Measurements from ENCODE around the gene NKAIN2. TPM values are rescaled to one million over a fixed set of nuclear protein-coding genes. Genes with fewer than 3 reads are reported as not detected.
A peak's percentile ranks its signal among the peaks of the same experiment; 100 is the strongest.

The NKAIN2 gene
- total RNA-seq, 3 donors from 2014 or later: 0.48 to 1.8 TPM; not detected in 1

GRCh38 chr6:123804787-123805540 is 1.3 kb downstream of the NKAIN2 start:
- no peak for DNase-seq (ENCODE audit: low spot score in 2 of 2)
- Histone ChIP-seq H3K36me3 (no peaks in the 10 kb centered on the region), H3K4me3 (peak overlapping the region in 1 of 3 donors; percentile 61), H3K27ac (no peak overlapping the region), H3K27me3 (peaks cover 0 to 23% of the 10 kb centered on the region in 2 donors), H3K4me1 (no peaks in the 10 kb centered on the region), H3K9me3 (no peaks in the 10 kb centered on the region)
- intact Hi-C loops (cut with DNase I; ENCODE audit: low total_unique reads): loop anchor here (5.0 kb wide), 1 partner anchor 788 kb away; no protein-coding TSS in a partner anchor
- TF ChIP-seq CTCF (IDR thresholded peaks at IDR 0.05): no peak
- TF ChIP-seq POLR2A (IDR thresholded peaks at IDR 0.05): no peak
- TF ChIP-seq POLR2AphosphoS5 (IDR thresholded peaks at IDR 0.05): no peak

- intact Hi-C loops (cut with DNase I; ENCODE audit: low total_unique reads): loop anchor here (5.0 kb wide), 1 partner anchor 789 kb away; no protein-coding TSS in a partner anchor
- DNase-seq (ENCODE audit: low spot score in 2 of 2): no peak
- no peak overlapping the region for H3K4me3 ChIP-seq
- H3K9me3 ChIP-seq: no peaks in the 10 kb centered on the region
- H3K4me1 ChIP-seq: no peaks in the 10 kb centered on the region
- peaks cover 0 to 22% of the 10 kb centered on the region in 2 donors for H3K27me3 ChIP-seq
- H3K36me3 ChIP-seq: no peaks in the 10 kb centered on the region
- TF ChIP-seq POLR2A (IDR thresholded peaks at IDR 0.05) (no peak), CTCF (IDR thresholded peaks at IDR 0.05) (no peak), POLR2AphosphoS5 (IDR thresholded peaks at IDR 0.05) (no peak)
- no peak overlapping the region for H3K27ac ChIP-seq
Observed at GRCh38 chr6:123805921-123806320, 2.3 kb downstream of the NKAIN2 start.

- no peak for DNase-seq (ENCODE audit: low spot score in 2 of 2)
- Histone ChIP-seq H3K4me1 (no peaks in the 10 kb centered on the region), H3K9me3 (no peaks in the 10 kb centered on the region), H3K27ac (no peak overlapping the region), H3K4me3 (no peak overlapping the region), H3K27me3 (peaks cover 0 to 16% of the 10 kb centered on the region in 2 donors), H3K36me3 (no peaks in the 10 kb centered on the region)
- intact Hi-C loops (cut with DNase I; ENCODE audit: low total_unique reads): loop anchor here (5.0 kb wide), 1 partner anchor 789 kb away; no protein-coding TSS in a partner anchor
- no peak for TF ChIP-seq CTCF (IDR thresholded peaks at IDR 0.05)
- TF ChIP-seq POLR2AphosphoS5 (IDR thresholded peaks at IDR 0.05): no peak
Observed at GRCh38 chr6:123806561-123806960, 2.9 kb downstream of the NKAIN2 start.

GRCh38 chr6:123808556-123808955 is 4.9 kb downstream of the NKAIN2 start:
- intact Hi-C loops (cut with DNase I; ENCODE audit: low total_unique reads): loop anchor here (5.0 kb wide), 1 partner anchor 791 kb away; no protein-coding TSS in a partner anchor
- TF ChIP-seq CTCF (IDR thresholded peaks at IDR 0.05) (no peak), POLR2A (IDR thresholded peaks at IDR 0.05) (no peak), POLR2AphosphoS5 (IDR thresholded peaks at IDR 0.05) (no peak)
- Histone ChIP-seq H3K4me3 (no peak overlapping the region), H3K9me3 (no peaks in the 10 kb centered on the region), H3K27me3 (peaks cover 0 to 15% of the 10 kb centered on the region in 2 donors), H3K36me3 (no peaks in the 10 kb centered on the region), H3K4me1 (no peaks in the 10 kb centered on the region), H3K27ac (no peak overlapping the region)
- peak in 1 of 2 donors; percentile 33 for DNase-seq (ENCODE audit: low spot score in 2 of 2)

- no peak for TF ChIP-seq POLR2A (IDR thresholded peaks at IDR 0.05)
- TF ChIP-seq CTCF (IDR thresholded peaks at IDR 0.05): no peak
- TF ChIP-seq POLR2AphosphoS5 (IDR thresholded peaks at IDR 0.05): no peak
- no peak for DNase-seq (ENCODE audit: low spot score in 2 of 2)
- Histone ChIP-seq H3K9me3 (no peaks in the 10 kb centered on the region), H3K4me1 (no peaks in the 10 kb centered on the region), H3K27me3 (peaks cover 0 to 1% of the 10 kb centered on the region in 2 donors), H3K36me3 (no peaks in the 10 kb centered on the region), H3K4me3 (no peak overlapping the region), H3K27ac (no peak overlapping the region)
- intact Hi-C loops (cut with DNase I; ENCODE audit: low total_unique reads): no loop called here
Observed at GRCh38 chr6:123810214-123810613, 6.5 kb downstream of the NKAIN2 start.

All from breast epithelium (tissue), 4 donors.